ENCODE measurements around the gene SPHKAP. TPM values are rescaled to one million over a fixed set of nuclear protein-coding genes. Genes with fewer than 3 reads are reported as not detected.

The SPHKAP gene
- total RNA-seq, 1 experiment from 2014 or later: 10.3 TPM

DNA sequence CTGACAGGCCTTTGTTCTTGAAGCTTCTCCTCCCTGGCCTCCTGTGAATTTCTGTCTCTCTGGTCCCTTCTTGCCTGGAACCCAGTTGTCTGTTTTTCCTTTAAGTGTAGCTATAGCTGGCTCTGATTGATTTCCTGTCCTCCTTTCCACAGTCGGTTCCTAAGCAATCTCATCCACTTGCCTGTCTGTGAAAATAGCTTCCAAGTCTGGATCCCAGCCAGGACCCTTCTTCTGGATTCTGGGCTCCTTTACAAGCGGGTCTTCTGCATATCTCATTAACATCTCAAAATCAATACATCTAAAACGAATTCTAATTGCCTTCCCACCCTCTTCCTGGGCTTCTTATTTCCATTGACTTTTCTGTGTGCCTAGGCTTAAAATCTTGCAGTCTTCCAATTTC is 185.1 kb downstream of the SPHKAP start:
- POLR2A ChIA-PET (ENCODE audit: low non-redundant PET): no interaction called here
- H3K27ac ChIP-seq (ENCODE audit: low read depth, low read length, poor library complexity, severe bottlenecking): no peak overlapping the region
- CTCF ChIA-PET: no interaction called here
- H3K36me3 ChIP-seq (ENCODE audit: insufficient read depth, low read length, poor library complexity, severe bottlenecking): no peaks in the 10 kb centered on the region
- no peaks in the 10 kb centered on the region for H3K4me1 ChIP-seq (ENCODE audit: insufficient read depth, low read length, poor library complexity, severe bottlenecking)
- BruUV-seq (replicated peaks): no TSS peak
- no peak overlapping the region for H3K4me3 ChIP-seq (ENCODE audit: low read depth, low read length, poor library complexity, severe bottlenecking)
- TF ChIP-seq, protein P1, sequence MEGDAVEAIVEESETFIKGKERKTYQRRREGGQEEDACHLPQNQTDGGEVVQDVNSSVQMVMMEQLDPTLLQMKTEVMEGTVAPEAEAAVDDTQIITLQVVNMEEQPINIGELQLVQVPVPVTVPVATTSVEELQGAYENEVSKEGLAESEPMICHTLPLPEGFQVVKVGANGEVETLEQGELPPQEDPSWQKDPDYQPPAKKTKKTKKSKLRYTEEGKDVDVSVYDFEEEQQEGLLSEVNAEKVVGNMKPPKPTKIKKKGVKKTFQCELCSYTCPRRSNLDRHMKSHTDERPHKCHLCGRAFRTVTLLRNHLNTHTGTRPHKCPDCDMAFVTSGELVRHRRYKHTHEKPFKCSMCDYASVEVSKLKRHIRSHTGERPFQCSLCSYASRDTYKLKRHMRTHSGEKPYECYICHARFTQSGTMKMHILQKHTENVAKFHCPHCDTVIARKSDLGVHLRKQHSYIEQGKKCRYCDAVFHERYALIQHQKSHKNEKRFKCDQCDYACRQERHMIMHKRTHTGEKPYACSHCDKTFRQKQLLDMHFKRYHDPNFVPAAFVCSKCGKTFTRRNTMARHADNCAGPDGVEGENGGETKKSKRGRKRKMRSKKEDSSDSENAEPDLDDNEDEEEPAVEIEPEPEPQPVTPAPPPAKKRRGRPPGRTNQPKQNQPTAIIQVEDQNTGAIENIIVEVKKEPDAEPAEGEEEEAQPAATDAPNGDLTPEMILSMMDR (conservative IDR thresholded peaks at IDR 0.05; ENCODE audit: low read depth, low read length): no peak
- no peak for TF ChIP-seq EZH2 (IDR thresholded peaks at IDR 0.05; ENCODE audit: borderline replicate concordance, low read depth, low read length, poor library complexity, severe bottlenecking)
- H3K27me3 ChIP-seq (replicated peaks; ENCODE audit: insufficient read depth, low read depth, low read length, poor library complexity): no peaks in the 10 kb centered on the region
- no peaks in the 10 kb centered on the region for H3K9me3 ChIP-seq (ENCODE audit: low read depth, low read length, poor library complexity, severe bottlenecking)
- no peak for DNase-seq (ENCODE audit: low spot score)
- intact Hi-C loops (cut with micrococcal nuclease; ENCODE audit: unreplicated experiment): no loop called here

DNA sequence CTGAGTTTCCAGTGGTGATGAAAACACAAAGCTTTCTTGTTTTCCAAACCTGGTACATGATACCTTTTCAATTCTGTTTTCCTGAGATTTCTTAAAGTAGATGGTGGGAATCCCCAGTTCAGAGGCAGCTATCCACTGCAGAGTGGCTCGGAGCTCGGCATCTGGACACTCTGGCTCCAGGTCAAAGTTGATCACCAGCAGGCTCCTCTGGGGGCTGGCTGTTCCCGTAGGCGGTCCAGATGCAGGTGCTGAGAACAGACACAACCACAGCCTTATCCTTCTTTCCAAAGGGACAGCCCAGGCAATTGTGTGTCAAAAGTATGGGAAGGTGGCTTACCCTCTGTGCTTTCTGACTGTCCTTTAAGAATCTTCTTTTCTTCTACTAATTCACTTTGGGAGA is 190.6 kb downstream of the SPHKAP start:
- H3K27ac ChIP-seq (ENCODE audit: low read depth, low read length, poor library complexity, severe bottlenecking): no peak overlapping the region
- H3K4me3 ChIP-seq (ENCODE audit: low read depth, low read length, poor library complexity, severe bottlenecking): no peak overlapping the region
- POLR2A ChIA-PET (ENCODE audit: low non-redundant PET): no interaction called here
- CTCF ChIA-PET: no interaction called here
- TF ChIP-seq, protein P1 (conservative IDR thresholded peaks at IDR 0.05; ENCODE audit: low read depth, low read length): no peak
- TF ChIP-seq EZH2 (IDR thresholded peaks at IDR 0.05; ENCODE audit: borderline replicate concordance, low read depth, low read length, poor library complexity, severe bottlenecking): no peak
- H3K27me3 ChIP-seq (replicated peaks; ENCODE audit: insufficient read depth, low read depth, low read length, poor library complexity): no peaks in the 10 kb centered on the region
- BruUV-seq (replicated peaks): no TSS peak
- H3K36me3 ChIP-seq (ENCODE audit: insufficient read depth, low read length, poor library complexity, severe bottlenecking): no peaks in the 10 kb centered on the region
- no peaks in the 10 kb centered on the region for H3K4me1 ChIP-seq (ENCODE audit: insufficient read depth, low read length, poor library complexity, severe bottlenecking)
- no peaks in the 10 kb centered on the region for H3K9me3 ChIP-seq (ENCODE audit: low read depth, low read length, poor library complexity, severe bottlenecking)
- intact Hi-C loops (cut with micrococcal nuclease; ENCODE audit: unreplicated experiment): no loop called here
- DNase-seq (ENCODE audit: low spot score): no peak

DNA sequence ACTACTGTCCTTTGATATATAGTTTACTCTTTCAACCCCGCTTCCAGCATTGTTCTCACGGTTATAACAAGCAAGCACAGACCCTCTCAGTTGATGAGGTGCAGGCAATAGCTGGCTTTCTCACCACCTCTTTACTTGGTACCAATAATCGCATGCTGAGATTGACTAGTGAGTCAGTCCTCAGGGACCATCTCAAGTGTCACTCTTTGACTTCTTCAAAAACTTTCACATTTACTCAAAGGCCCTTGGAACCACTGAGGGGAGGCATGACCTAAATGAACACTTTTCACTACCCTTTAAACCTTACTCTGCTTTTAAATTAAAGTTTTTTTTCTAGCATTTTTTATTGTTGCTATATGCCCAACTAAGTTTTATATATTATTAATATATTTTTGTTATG is 208.2 kb downstream of the SPHKAP start:
- Histone ChIP-seq H3K4me1 (ENCODE audit: insufficient read depth, low read length, poor library complexity, severe bottlenecking) (no peaks in the 10 kb centered on the region), H3K27me3 (replicated peaks; ENCODE audit: insufficient read depth, low read depth, low read length, poor library complexity) (no peaks in the 10 kb centered on the region), H3K36me3 (ENCODE audit: insufficient read depth, low read length, poor library complexity, severe bottlenecking) (no peaks in the 10 kb centered on the region), H3K9me3 (ENCODE audit: low read depth, low read length, poor library complexity, severe bottlenecking) (no peaks in the 10 kb centered on the region), H3K27ac (ENCODE audit: low read depth, low read length, poor library complexity, severe bottlenecking) (no peak overlapping the region), H3K4me3 (ENCODE audit: low read depth, low read length, poor library complexity, severe bottlenecking) (no peak overlapping the region)
- no TSS peak for BruUV-seq (replicated peaks)
- TF ChIP-seq EZH2 (IDR thresholded peaks at IDR 0.05; ENCODE audit: borderline replicate concordance, low read depth, low read length, poor library complexity, severe bottlenecking): no peak
- TF ChIP-seq, protein P1 (conservative IDR thresholded peaks at IDR 0.05; ENCODE audit: low read depth, low read length): no peak
- ChIA-PET POLR2A (ENCODE audit: low non-redundant PET) (no interaction called here), CTCF (interaction anchor here (0.5 kb wide), 1 partner anchor 501 kb away, joined by 3 read pairs; no protein-coding TSS in a partner anchor)
- DNase-seq (ENCODE audit: low spot score): peak; percentile 10
- intact Hi-C loops (cut with micrococcal nuclease; ENCODE audit: unreplicated experiment): no loop called here
